Osteocyte (in vitro differentiated cells): ENCODE results near the gene G2E3. TPM values are rescaled to one million over a fixed set of nuclear protein-coding genes. Genes with fewer than 3 reads are reported as not detected.
A peak's percentile ranks its signal among the peaks of the same experiment; 100 is the strongest.

Experiments used
- DNase-seq: peaks from one replicate; pipeline ENCODE4 v3.0.0; 2021; ENCODE audit warnings: mixed read lengths; ENCODE audit not compliant: unreplicated experiment; ENCODE audit errors: extremely low spot score
- H3K27ac Mint-ChIP-seq: one replicate; pipeline ENCODE4 v1.8.0; 2021; ENCODE audit warnings: mild to moderate bottlenecking, mixed read lengths; ENCODE audit not compliant: unreplicated experiment
- H3K27me3 Mint-ChIP-seq: one replicate; pipeline ENCODE4 v1.8.0; 2021; ENCODE audit warnings: mixed read lengths; ENCODE audit not compliant: unreplicated experiment
- H3K36me3 Mint-ChIP-seq: one replicate; pipeline ENCODE4 v1.8.0; 2021; ENCODE audit warnings: mixed read lengths; ENCODE audit not compliant: unreplicated experiment
- H3K4me1 Mint-ChIP-seq: one replicate; pipeline ENCODE4 v1.8.0; 2021; ENCODE audit warnings: mixed read lengths; ENCODE audit not compliant: unreplicated experiment
- H3K4me3 Mint-ChIP-seq: one replicate; pipeline ENCODE4 v1.8.0; 2021; ENCODE audit warnings: mild to moderate bottlenecking, moderate library complexity, mixed read lengths; ENCODE audit not compliant: unreplicated experiment
- H3K9me3 Mint-ChIP-seq: one replicate; pipeline ENCODE4 v1.8.0; 2021; ENCODE audit warnings: mixed read lengths; ENCODE audit not compliant: unreplicated experiment
- total RNA-seq: library from RNA; stranded (reverse); gene quantifications from 2 replicates; pipeline ENCODE4 v1.2.1, GENCODE V29; 2021
- TF ChIP-seq, protein P1 (sequence below): fragments of 200-600 bp; sonication (generic); IDR thresholded peaks from 2 replicates; pipeline ENCODE4 v1.5.0; 2021; ENCODE audit warnings: antibody characterized with exemption, mild to moderate bottlenecking, moderate library complexity

Gene G2E3
- total RNA-seq, 1 donor from 2014 or later = 24.7 TPM

GRCh38 chr14:30657606-30658163, 98.7 kb downstream of the G2E3 start:
- no peak for DNase-seq
- TF ChIP-seq, protein P1, sequence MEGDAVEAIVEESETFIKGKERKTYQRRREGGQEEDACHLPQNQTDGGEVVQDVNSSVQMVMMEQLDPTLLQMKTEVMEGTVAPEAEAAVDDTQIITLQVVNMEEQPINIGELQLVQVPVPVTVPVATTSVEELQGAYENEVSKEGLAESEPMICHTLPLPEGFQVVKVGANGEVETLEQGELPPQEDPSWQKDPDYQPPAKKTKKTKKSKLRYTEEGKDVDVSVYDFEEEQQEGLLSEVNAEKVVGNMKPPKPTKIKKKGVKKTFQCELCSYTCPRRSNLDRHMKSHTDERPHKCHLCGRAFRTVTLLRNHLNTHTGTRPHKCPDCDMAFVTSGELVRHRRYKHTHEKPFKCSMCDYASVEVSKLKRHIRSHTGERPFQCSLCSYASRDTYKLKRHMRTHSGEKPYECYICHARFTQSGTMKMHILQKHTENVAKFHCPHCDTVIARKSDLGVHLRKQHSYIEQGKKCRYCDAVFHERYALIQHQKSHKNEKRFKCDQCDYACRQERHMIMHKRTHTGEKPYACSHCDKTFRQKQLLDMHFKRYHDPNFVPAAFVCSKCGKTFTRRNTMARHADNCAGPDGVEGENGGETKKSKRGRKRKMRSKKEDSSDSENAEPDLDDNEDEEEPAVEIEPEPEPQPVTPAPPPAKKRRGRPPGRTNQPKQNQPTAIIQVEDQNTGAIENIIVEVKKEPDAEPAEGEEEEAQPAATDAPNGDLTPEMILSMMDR = peak; percentile 60
- Mint-ChIP-seq H3K4me3 (no peak overlapping the region), H3K4me1 (peaks cover 3% of the 10 kb centered on the region), H3K27ac (no peak overlapping the region), H3K36me3 (peaks cover 42% of the 10 kb centered on the region), H3K9me3 (peaks cover 3% of the 10 kb centered on the region), H3K27me3 (no peaks in the 10 kb centered on the region)

DNA sequence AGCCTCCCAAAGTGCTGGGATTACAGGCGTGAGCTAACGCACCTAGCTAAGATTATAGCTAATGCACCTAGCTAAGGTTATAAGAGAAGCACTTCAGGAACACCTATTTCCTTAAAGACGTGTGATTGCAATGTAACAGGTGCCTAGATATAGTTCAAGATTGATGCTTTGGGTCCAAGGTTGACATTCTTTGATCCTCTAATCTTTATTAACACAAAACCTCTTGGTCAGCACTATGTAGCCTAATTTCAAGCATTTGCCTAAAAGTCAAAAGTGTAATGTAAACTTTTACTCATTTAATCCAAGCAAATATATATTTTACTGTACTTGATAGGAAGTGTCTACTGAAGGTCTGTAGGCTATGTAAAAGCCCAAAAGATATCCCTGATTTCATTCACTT, 99.7 kb downstream of the G2E3 start:
- Mint-ChIP-seq H3K27me3 (no peaks in the 10 kb centered on the region), H3K4me3 (no peak overlapping the region), H3K36me3 (peaks cover 41% of the 10 kb centered on the region), H3K9me3 (peaks cover 3% of the 10 kb centered on the region), H3K4me1 (peaks cover 3% of the 10 kb centered on the region), H3K27ac (no peak overlapping the region)
- DNase-seq = no peak
- TF ChIP-seq, protein P1 = no peak

GRCh38 chr14:30669594-30669993, 110.6 kb downstream of the G2E3 start:
- H3K4me1 Mint-ChIP-seq = peaks cover 3% of the 10 kb centered on the region
- no peak overlapping the region for H3K27ac Mint-ChIP-seq
- no peak for DNase-seq
- no peak overlapping the region for H3K4me3 Mint-ChIP-seq
- peaks cover 3% of the 10 kb centered on the region for H3K9me3 Mint-ChIP-seq
- H3K27me3 Mint-ChIP-seq = no peaks in the 10 kb centered on the region
- peaks cover 48% of the 10 kb centered on the region for H3K36me3 Mint-ChIP-seq
- TF ChIP-seq, protein P1 = no peak

Other genes with a start within 250 kb of the G2E3 start
- gene SCFD1, start 63.2 kb downstream of the G2E3 start, total RNA-seq = 90.9 and 107 TPM in 2 replicates